NCI-H774 (cell line): ENCODE results near the gene MYOC.
"Not testable (repeated sequence)": the region's sequence is repeated elsewhere in the genome, so short reads cannot be mapped to it uniquely, and the experiment has no call there.

Experiments
- DNase-seq: peaks from one replicate; lab custom pipeline; 2025; lab: John Stamatoyannopoulos, UW

MYOC gene

DNA sequence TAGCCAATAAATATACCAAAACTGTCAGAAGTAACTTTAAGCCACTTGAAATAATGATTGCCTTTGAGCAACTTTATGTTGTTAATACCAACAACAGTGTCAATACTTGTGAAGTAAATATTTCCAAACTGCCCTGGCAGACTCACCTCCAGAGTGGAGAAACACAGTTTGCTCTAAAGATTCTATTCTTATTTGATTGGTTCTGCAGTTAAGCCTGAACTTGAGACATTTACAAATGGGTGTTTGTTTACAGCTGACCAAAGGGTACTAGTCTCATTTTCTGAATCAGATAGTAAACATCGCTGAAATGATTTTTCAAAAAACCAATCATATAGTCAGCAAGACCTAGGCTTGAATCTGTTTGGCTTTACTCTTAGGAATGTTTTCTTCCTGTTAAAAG is 1.3 kb upstream of the MYOC start:
- no peak for DNase-seq

DNA sequence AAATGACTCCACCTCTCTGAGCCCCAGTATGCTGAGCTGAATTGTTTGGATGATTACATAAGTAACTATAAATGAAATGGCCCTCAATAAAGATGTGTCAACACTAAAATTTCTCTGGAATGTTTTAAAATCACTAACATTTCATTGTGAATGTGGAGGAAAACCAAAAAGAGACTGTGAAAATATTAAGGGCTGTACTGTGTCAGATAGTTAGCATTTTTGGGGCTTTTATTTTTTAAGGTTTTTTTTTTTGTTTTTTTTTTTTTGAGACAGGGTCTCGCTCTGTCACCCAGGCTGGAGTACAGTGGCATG is 6.3 kb downstream of the MYOC start:
- DNase-seq: no peak

DNA sequence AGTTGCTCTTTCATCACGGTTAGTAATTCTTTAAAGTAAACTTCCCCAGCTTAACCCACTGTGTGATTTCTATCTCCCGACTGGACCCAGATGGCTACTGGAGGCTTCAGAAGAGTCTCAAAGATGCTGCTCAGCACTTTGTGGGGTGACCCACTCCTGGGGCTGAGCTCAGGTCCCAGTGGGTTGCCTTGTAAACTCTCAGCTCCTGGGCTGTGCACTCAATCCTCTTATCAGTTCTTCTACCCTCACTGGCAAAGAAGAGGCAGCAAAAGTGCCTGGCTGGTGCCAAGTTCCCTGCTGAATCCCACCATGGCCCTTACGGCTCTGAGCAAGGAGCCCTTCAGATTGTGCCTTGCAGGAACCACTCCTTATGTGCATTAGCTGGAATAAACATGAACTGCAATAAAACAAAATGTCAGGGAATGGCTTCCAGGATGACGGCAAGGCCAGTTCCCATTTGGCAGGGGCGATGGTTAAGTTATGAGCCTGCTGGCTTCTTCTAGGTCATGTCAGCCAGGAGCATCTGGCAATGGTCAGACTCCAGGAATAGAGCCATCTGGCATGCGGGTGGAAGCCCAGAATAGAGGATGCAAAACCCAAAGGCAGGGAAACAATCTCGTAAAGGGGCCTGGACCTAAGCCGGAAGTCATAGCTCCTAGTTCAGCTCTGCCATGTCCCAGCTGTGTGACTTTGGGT is 6.8 kb downstream of the MYOC start:
- no peak for DNase-seq

DNA sequence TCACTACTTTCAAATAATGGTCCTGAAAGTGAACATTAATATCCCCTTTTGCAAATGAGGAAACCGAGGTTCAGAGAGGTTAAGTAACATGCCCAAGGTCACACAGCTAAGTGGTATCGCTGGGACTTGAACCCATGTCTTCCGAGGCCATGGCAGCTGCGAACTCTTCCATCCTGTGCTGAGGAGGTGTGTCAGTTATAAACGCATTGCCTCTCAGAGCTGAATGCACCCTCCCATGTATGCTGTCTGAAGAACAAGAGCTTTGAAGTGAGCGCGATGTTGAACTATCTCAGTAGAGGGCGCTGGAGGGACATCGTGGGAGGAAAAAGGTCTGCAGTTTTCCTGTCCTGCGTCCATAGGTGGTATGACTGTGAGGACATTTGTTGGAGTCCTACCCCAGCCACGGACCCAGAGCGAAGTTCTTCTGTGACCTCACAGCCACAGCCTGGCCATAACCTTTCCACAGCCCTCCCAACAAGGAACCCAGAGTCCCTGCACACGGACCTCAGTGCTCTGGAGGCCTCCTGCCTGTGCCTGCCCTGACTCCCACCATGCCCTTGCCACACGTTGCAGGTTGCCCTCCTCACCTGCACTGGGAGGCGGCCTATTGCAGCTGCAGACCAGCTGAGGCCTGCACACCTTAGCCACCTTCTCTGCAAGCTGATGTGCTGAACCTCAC is 7.5 kb downstream of the MYOC start:
- DNase-seq: peak; percentile 85

DNA sequence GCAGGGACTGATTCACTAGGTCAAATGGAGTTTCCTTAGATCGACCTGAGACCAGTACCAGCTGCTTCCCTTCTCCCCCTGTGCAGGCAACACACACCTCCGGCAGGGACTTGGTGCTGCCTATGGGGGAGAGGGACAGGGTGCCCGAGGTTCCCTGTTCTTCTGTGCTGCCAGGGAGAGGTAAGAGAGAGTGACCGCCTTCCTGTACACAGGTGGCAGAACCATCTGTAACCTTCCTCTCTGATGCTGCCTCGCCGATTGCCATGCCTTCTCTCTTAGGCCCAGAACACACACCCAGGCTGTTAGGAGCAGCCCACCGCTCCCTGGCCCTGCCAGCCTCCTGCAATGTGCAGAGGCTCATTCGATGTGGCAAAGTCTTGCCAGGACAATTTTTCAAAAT is 9.3 kb downstream of the MYOC start:
- DNase-seq: no peak

DNA sequence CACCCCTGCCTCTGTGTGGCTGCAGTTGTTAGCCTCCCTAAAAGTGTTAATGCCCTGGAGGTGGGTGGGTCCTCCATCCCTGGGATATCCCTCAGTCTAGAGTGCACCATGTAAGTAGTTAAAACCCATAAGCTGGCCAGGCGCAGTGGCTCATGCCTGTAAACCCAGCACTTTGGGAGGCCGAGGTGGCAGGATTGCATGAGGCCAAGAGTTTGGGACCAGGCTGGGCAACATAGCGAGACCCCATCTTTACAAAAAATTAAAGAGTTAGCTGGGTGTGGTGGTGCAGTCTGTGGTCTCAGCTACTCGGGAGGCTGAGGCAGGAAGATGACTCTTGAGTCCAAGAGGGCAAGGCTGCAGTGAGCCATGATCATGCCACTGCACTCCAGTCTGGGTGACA is 10.3 kb downstream of the MYOC start:
- no peak for DNase-seq

DNA sequence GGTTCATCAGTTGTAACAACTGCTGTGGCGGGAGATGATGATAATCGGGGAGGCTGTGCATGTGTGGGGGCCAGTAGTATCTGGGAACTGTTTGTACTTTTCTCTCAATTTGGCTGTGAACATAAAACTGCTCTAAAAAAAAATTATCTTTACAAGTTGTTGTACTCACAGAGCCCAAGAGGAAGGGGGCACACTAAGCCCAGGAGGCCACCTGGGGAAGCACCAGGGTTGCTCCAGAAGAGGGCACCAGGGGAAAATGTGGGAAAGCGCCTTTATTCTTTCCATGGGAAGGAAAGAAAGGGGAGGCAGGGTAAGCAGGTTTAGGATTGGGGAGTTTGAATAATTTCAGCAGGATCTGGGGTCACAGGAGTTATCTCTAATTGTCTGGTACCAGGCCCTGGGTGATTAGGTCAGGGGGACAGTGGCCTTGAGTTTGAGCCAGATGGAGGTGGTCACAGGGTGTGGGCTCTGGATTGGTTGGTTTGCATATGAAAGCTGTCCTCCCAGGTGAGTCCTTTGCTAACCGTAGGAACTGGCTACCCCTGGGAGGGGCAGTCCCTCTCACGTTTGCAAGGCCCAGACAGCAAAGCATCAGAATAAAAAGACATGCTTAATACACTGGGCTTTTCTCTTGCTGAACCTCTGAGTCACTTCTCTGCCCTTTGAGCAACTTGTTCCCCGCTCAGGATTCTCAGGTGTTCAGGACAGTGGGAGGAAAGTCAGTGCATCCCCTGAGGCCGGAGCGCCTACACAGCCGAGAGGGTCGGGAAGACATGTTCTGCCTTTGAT is 11.2 kb downstream of the MYOC start:
- no peak for DNase-seq

DNA sequence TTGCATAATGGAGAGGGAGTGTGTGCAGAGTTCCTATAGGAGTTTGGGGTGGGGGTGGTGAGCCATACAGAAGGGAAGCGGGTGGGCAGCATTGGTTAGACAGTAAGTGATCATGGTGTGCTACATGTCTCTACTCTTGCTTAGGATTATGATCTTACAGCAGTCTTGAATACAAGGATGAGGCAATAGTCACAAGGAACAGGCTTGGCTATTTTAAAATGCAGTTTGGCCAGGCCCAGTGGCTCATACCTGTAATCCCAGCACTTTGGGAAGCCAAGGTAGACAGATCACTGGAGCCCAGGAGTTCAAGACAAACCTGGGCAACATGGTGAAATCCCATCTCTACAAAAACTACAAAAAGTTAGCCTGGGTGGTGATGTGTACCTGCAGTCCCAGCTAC is 12.3 kb downstream of the MYOC start:
- no peak for DNase-seq

DNA sequence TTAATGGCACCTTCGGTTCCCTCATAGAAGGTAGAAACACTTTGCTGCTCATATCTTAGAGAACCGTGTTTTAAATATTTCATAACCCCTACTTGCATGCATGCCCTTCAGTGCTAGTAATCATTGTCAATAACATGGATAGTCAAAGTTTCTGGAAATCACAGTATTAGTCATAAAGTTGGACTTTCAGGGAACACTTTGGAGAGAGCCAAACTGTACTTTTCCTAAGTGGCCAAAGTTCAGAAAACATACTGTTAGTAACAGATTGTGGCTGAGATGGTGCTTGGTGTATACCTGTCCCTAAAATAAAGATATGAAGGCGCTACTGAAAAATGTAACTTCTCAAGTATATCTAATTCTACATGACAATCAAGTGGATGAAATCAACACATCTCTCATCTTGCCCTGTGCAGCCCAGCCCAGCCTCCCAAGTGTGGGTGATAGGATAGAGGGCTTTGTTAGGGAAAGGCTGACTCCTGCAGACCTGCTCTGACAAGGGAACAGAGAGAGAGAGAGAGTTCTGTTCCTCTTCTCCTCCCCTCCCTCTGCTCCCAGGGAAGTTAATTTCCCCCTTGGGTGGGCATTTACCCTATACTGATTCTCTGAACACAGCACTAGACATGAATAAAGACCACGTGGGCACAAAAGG is 14.4 kb downstream of the MYOC start:
- DNase-seq: no peak

DNA sequence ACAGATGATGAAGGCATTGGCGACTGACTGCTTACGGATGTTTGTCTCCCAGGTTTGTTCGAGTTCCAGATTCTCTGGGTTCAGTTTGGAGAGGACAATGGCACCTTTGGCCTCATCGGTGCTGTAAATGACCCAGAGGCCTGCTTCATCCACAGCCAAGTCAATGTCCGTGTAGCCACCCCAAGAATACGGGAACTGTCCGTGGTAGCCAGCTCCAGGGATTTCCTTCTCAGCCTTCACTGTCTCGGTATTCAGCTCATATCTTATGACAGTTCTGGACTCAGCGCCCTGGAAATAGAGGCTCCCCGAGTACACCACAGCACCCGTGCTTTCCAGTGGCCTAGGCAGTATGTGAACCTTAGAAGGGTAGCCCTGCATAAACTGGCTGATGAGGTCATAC is 16.3 kb downstream of the MYOC start:
- no peak for DNase-seq

DNA sequence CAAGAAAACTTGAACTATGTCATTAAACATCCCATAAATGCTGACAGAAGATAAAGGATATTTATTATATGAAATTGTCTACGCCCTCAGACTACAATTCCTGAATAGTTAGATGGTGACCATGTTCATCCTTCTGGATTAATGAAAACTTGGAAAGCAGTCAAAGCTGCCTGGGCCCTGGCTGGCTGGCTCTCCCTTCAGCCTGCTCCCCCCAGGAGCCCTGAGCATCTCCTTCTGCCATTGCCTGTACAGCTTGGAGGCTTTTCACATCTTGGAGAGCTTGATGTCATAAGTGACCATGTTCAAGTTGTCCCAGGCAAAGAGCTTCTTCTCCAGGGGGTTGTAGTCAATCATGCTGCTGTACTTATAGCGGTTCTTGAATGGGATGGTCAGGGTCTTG is 16.8 kb downstream of the MYOC start:
- no peak for DNase-seq

DNA sequence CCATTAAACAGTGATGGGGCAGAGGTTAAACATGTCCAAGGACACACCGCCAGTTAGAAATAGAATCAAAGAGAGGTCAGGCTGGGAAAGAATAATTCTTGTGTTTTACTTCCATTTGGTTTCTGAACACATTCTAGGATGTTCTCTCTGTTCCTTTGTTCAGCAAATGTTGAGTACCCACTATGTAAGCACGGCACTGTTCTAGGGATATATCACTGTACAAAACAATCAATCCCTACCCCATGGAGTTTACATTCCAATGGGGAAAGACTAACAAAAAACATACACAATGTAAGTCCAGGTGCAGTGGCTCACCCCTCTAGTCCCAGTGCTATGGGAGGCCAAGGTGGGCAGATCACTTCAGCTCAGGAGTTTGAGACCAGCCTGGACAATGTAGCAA is 24.3 kb downstream of the MYOC start:
- DNase-seq: no peak

DNA sequence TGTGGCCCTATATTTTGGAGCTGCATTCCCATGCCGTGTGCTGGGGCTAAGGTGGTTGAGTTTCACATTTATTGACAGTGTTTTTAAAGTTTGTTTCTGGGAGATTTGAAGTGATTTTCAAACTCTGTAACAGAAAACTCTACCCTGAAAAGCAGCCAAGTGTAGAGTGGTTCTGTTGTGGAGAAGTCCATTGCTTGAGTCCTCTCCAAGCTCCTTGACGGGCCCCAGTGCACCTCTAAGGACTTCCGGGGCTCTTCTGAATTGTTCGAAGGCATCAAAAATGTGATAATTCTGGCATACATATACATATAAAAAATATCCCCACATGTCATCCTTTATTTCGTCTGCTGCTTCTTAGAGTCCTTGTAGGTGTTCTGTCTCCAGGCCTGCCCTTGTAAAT is 25.5 kb downstream of the MYOC start:
- no peak for DNase-seq

DNA sequence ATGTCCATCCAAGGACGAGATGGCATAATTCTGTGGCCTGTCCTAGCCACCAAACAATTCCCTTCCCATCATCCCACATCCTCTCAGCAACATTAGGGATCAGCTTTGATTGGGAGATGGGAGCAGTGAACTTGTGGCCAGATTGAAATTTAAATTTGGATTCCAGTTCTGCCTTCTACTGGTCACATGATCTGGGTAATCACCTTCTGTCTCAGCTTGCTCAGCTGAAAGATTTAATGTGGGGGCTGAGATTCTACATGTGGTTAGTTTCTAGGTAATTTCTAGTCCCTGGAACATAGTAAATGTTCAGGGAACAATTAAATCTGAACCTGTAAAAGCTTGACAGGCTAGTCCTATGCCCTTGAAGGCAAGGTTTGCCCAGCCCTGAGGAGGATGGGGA is 27.3 kb downstream of the MYOC start:
- DNase-seq: no peak

DNA sequence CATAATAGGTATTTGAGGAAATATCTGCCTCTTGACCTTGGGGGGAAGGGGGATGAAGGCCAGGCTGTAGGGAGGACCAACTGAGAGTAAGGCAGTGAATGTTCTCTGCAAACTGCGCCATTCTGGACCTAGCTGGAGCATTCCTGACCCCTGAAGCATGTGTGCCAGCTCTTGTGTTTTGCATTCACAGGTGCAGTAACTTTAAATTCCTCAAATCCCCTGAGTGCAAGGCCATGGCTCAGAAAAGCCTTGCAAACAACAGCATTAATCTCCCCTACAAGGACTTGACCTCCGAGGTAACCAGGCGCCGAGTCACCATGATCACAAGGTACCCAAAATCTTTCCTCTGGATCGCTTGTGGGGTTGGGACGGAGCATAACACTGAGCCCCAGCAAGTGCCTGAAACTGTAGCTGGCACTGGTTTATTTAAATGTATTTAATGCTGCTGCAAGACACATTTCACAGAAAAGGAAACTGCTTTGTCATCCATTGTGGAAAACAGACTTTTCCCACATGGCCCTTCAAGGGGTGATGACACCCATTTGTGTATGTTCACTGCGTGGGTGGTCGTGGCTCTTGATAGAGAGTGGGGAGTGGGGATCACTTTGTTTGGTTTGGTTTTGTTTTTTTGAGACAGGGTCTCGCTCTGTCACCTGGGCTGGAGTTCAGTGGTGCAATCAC is 28.7 kb downstream of the MYOC start:
- no peak for DNase-seq

DNA sequence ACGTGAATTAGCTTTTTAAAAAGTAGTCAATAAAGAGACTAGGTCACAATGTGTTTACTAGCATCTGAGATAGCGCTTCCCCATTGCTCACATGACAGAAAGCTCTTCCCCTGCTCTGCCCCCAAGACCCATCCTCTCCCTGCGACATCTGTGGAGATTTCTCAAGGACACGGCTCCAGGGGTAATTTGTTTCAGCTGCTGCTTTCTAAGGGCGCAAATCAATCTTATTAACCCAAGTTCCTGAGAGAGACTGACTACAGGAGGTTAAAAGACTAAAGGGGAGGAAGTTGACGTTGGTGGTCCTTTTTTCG is 30.4 kb downstream of the MYOC start, which contains the start of gene MYOCOS:
Gene MYOCOS, plus strand, starts transcription at position 92 of the 311 bp plus-strand sequence. CDS start 1,641 bp downstream, outside the sequence.
- no peak for DNase-seq

DNA sequence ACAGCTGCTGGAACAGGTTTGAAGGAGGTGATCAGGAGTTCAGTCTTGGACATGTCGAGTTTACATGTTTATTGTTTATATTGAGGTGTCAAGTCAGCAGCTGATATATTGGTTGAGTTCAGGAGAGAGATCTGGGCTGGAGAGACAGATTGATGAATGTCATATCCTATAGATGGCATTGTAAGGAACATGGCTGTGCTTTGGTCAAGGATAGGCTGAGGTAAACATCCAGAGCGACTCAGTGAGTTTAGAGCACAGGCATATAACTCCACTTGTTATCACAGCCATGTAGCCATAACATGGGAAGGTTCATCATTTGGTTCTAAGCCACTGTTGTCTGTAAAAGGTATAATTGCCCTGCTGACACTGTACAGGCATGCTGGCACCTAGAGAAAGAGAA is 35.9 kb downstream of the MYOC start:
- no peak for DNase-seq

DNA sequence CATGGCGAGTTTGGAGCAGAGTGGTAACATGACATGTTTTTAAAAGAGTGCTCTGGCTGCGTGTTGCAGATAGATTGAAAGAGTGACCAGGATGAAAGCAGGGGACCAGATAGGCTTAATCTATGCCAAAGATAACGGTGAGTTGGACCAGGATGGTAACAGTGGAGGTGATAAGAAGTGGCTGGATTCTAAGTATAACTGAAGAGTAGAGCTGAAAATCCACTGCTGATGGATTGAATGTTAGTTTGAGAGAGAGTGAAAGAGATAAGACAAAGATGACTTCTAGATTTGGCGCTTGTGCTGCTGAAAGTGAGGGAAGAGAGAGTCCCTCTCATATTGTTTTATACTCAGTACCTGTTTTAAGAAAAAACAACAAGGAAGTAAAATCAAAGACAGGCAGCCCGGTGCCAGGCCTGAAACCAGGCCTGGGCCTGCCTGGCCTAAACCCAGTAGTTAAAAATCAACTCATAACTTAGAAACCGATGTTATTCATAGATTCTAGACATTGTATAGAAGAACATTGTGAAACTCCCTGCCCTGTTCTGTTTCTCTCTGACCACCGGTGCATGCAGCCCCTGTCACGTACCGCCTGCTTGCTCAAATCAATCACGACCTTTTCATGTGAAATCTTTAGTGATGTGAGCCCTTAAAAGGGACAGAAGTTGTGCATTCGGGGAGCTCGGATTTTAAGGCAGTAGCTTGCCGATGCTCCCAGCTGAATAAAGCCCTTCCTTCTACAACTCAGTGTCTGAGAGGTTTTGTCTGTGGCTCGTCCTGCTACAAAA is 37.2 kb downstream of the MYOC start:
- not testable (repeated sequence) for DNase-seq

DNA sequence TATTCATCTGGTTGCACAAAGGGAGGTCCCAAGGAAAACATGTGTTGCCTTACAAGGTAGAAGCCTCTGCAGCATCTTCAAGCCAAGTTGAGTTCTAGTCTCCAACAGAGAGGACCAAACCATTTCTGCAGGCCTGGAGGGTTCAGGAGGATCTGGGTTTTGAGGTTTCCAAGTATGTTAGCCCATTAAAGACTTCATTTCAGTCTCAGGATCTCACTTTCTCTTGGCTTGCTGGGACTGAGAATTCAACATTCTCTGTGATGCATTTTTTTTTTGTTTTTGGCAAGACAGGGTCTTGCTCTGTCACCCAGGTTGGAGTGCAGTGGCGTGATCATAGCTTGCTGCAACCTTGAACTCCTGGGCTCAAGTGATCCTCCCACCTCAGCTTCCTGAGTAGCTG is 39.2 kb downstream of the MYOC start:
- DNase-seq: no peak

DNA sequence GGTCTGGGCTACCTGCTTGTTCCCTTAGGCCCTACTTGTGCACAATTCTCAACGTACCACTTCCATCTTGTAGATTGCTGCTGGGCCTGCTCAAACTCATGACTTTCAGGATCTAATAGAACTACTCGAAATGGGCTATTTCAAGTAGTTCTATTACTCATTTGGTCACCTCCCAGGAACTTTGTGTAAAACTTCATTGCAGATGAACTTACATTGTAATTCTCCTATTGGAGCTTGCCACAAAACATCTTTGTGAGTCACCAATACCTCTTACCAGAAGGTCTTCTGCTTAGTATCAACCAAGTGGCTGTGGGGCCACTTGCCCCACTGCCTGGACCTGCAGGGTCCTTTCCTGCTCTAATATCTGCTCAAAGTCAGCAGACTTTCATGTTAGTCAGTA is 41.2 kb downstream of the MYOC start:
- DNase-seq: no peak

DNA sequence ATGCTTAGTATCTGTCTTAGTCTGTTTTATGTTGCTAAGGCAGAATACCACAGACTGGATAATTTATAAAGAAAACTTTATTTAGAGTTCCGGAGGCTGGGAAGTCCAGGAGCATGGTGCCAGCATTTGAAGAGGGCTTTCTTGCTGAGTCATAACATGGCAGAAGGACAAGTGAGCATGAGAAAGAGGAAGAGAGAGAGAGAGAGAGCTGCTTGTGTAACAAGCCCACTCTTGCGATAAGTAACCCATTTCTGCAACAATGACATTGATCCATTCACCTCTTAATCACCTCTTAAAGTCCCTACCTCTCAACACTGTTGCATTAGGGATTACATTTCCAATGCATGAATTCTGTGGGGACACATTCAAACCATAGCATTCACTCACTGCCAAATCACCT is 42.1 kb downstream of the MYOC start:
- DNase-seq: no peak
